Measurements from ENCODE around the gene MSL3.

DNA sequence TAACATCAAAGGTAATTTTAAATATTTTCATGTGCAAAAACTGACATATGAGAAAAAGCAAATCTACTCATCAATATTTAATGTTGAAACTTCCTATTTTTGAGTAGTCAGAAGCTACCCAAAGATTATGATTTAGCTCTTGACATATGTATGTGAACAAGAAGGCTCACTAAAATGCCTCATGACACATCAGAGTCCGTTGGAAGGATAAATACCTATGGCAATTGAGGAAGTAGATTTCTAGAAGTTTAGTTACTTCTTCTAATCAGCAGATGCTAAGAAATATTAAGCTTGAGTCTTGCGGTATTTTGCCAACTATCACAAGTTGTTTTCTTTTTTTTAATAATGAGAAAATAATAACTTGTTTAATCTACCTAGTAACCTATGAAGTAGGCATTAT, 55.3 kb downstream of the MSL3 start:
- no peak for TF ChIP-seq POLR2A (IDR thresholded peaks at IDR 0.05; ENCODE audit: low read length)
- TF ChIP-seq, protein P1, sequence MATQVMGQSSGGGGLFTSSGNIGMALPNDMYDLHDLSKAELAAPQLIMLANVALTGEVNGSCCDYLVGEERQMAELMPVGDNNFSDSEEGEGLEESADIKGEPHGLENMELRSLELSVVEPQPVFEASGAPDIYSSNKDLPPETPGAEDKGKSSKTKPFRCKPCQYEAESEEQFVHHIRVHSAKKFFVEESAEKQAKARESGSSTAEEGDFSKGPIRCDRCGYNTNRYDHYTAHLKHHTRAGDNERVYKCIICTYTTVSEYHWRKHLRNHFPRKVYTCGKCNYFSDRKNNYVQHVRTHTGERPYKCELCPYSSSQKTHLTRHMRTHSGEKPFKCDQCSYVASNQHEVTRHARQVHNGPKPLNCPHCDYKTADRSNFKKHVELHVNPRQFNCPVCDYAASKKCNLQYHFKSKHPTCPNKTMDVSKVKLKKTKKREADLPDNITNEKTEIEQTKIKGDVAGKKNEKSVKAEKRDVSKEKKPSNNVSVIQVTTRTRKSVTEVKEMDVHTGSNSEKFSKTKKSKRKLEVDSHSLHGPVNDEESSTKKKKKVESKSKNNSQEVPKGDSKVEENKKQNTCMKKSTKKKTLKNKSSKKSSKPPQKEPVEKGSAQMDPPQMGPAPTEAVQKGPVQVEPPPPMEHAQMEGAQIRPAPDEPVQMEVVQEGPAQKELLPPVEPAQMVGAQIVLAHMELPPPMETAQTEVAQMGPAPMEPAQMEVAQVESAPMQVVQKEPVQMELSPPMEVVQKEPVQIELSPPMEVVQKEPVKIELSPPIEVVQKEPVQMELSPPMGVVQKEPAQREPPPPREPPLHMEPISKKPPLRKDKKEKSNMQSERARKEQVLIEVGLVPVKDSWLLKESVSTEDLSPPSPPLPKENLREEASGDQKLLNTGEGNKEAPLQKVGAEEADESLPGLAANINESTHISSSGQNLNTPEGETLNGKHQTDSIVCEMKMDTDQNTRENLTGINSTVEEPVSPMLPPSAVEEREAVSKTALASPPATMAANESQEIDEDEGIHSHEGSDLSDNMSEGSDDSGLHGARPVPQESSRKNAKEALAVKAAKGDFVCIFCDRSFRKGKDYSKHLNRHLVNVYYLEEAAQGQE (IDR thresholded peaks at IDR 0.05): no peak
- TF ChIP-seq NR3C1 (IDR thresholded peaks at IDR 0.05): no peak
- TF ChIP-seq, protein P2, sequence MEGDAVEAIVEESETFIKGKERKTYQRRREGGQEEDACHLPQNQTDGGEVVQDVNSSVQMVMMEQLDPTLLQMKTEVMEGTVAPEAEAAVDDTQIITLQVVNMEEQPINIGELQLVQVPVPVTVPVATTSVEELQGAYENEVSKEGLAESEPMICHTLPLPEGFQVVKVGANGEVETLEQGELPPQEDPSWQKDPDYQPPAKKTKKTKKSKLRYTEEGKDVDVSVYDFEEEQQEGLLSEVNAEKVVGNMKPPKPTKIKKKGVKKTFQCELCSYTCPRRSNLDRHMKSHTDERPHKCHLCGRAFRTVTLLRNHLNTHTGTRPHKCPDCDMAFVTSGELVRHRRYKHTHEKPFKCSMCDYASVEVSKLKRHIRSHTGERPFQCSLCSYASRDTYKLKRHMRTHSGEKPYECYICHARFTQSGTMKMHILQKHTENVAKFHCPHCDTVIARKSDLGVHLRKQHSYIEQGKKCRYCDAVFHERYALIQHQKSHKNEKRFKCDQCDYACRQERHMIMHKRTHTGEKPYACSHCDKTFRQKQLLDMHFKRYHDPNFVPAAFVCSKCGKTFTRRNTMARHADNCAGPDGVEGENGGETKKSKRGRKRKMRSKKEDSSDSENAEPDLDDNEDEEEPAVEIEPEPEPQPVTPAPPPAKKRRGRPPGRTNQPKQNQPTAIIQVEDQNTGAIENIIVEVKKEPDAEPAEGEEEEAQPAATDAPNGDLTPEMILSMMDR (IDR thresholded peaks at IDR 0.05): no peak
- TF ChIP-seq MAZ (IDR thresholded peaks at IDR 0.05; ENCODE audit: borderline replicate concordance, low read depth, low read length): no peak
- TF ChIP-seq CHD2 (IDR thresholded peaks at IDR 0.05; ENCODE audit: low read length, partially characterized antibody): no peak
- no peak for TF ChIP-seq EP300 (IDR thresholded peaks at IDR 0.05)
- TF ChIP-seq KDM5A (IDR thresholded peaks at IDR 0.05): no peak
- no peak for TF ChIP-seq SMC3 (IDR thresholded peaks at IDR 0.05)
- no peak for TF ChIP-seq BHLHE40 (IDR thresholded peaks at IDR 0.05; ENCODE audit: low read depth, low read length)
- no peak for TF ChIP-seq RNF2 (IDR thresholded peaks at IDR 0.05; ENCODE audit: borderline replicate concordance, low read depth)
- no peak for TF ChIP-seq ZFP36 (IDR thresholded peaks at IDR 0.05; ENCODE audit: borderline replicate concordance, partially characterized antibody)
